Smooth muscle cell (in vitro differentiated cells): Measurements from ENCODE around the gene LY6G6F. TPM values are rescaled to one million over a fixed set of nuclear protein-coding genes. Genes with fewer than 3 reads are reported as not detected.

Experiments used
- DNase-seq: peaks from one replicate; lab custom pipeline; 2025; ENCODE audit not compliant: unreplicated experiment; lab: John Stamatoyannopoulos, UW
- H2AFZ ChIP-seq: fragments of 200-600 bp; sonication (generic); 2 replicates; pipeline ENCODE4 v1.6.0; 2016; ENCODE audit warnings: antibody characterized with exemption, low read depth, mild to moderate bottlenecking
- H3F3A ChIP-seq: fragments of 200-600 bp; sonication (generic); 2 replicates; pipeline ENCODE4 v1.6.0; 2017; ENCODE audit warnings: antibody characterized with exemption, low read depth
- H3K27ac ChIP-seq: fragments of 200-600 bp; sonication (generic); 2 replicates; pipeline ENCODE4 v1.5.1; 2016; ENCODE audit warnings: low read depth, mild to moderate bottlenecking
- H3K27me3 ChIP-seq: fragments of 200-600 bp; sonication (generic); 2 replicates; pipeline ENCODE4 v1.6.1; 2016; ENCODE audit warnings: low read depth, mild to moderate bottlenecking
- H3K36me3 ChIP-seq: fragments of 200-600 bp; sonication (generic); 2 replicates; pipeline ENCODE4 v1.5.1; 2016; ENCODE audit warnings: low read depth
- H3K4me1 ChIP-seq: fragments of 200-600 bp; sonication (generic); 2 replicates; pipeline ENCODE4 v1.5.1; 2016; ENCODE audit warnings: low read depth
- H3K4me2 ChIP-seq: fragments of 200-600 bp; sonication (generic); 2 replicates; pipeline ENCODE4 v1.6.0; 2016; ENCODE audit warnings: mild to moderate bottlenecking
- H3K4me3 ChIP-seq: fragments of 200-600 bp; sonication (generic); 2 replicates; pipeline ENCODE4 v1.5.1; 2016; ENCODE audit warnings: mild to moderate bottlenecking
- H3K79me2 ChIP-seq: fragments of 200-600 bp; sonication (generic); 2 replicates; pipeline ENCODE4 v1.6.0; 2016; ENCODE audit warnings: low read depth, mild to moderate bottlenecking
- H3K9ac ChIP-seq: fragments of 200-600 bp; sonication (generic); 2 replicates; pipeline ENCODE4 v1.6.0; 2016; ENCODE audit warnings: low read depth
- H3K9me3 ChIP-seq: fragments of 200-600 bp; sonication (generic); replicated peaks from 2 replicates; pipeline ENCODE4 v1.5.1; 2016; ENCODE audit warnings: low read depth
- H4K20me1 ChIP-seq: fragments of 200-600 bp; sonication (generic); 2 replicates; pipeline ENCODE4 v1.6.0; 2016; ENCODE audit warnings: low read depth
- WGBS: methylation state at CpG from one replicate; pipeline ENCODE4 v1.1.7; 2016; ENCODE audit warnings: low lambda C conversion rate; 5-methylcytosine and 5-hydroxymethylcytosine counted together
- polyA plus RNA-seq: library from polyadenylated mRNA; unstranded; fragments of >200 nt; fragmentation: Nextera tagmentation; extraction: Ambion mirVana; gene quantifications from 2 replicates; pipeline ENCODE4 v1.2.1, GENCODE V29; 2016
- total RNA-seq: library from RNA; depleted of rRNA; stranded (reverse); fragments of >200 nt; gene quantifications from 2 replicates; pipeline ENCODE4 v1.2.3, GENCODE V29; 2014
- TF ChIP-seq, protein P1 (sequence below): fragments of 200-600 bp; sonication (generic); IDR thresholded peaks from 2 replicates; pipeline ENCODE4 v1.5.1; 2017; ENCODE audit warnings: borderline replicate concordance, mild to moderate bottlenecking, antibody characterized with exemption; ENCODE audit not compliant: insufficient read depth, poor library complexity, severe bottlenecking

The LY6G6F gene
- total and polyA plus RNA-seq, 2 experiments from 2014 or later, result not detected

- TF ChIP-seq, protein P1, sequence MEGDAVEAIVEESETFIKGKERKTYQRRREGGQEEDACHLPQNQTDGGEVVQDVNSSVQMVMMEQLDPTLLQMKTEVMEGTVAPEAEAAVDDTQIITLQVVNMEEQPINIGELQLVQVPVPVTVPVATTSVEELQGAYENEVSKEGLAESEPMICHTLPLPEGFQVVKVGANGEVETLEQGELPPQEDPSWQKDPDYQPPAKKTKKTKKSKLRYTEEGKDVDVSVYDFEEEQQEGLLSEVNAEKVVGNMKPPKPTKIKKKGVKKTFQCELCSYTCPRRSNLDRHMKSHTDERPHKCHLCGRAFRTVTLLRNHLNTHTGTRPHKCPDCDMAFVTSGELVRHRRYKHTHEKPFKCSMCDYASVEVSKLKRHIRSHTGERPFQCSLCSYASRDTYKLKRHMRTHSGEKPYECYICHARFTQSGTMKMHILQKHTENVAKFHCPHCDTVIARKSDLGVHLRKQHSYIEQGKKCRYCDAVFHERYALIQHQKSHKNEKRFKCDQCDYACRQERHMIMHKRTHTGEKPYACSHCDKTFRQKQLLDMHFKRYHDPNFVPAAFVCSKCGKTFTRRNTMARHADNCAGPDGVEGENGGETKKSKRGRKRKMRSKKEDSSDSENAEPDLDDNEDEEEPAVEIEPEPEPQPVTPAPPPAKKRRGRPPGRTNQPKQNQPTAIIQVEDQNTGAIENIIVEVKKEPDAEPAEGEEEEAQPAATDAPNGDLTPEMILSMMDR, result no peak
- H2AFZ ChIP-seq, result no peak overlapping the region
- H4K20me1 ChIP-seq, result no peaks in the 10 kb centered on the region
- no peaks in the 10 kb centered on the region for H3K27me3 ChIP-seq
- no peaks in the 10 kb centered on the region for H3K9me3 ChIP-seq
- no peaks in the 10 kb centered on the region for H3F3A ChIP-seq
- no peaks in the 10 kb centered on the region for H3K36me3 ChIP-seq
- no peaks in the 10 kb centered on the region for H3K79me2 ChIP-seq
- no peak overlapping the region for H3K4me2 ChIP-seq
- WGBS, result 74% methylated on average over 8 of the region's 8 CpGs
- no peak overlapping the region for H3K4me3 ChIP-seq
- H3K9ac ChIP-seq, result no peak overlapping the region
- no peak for DNase-seq
- H3K4me1 ChIP-seq, result peaks cover 21% of the 10 kb centered on the region
- no peak overlapping the region for H3K27ac ChIP-seq
These were observed 4.6 kb downstream of the LY6G6F start for GRCh38 chr6:31711233-31711632.

DNA sequence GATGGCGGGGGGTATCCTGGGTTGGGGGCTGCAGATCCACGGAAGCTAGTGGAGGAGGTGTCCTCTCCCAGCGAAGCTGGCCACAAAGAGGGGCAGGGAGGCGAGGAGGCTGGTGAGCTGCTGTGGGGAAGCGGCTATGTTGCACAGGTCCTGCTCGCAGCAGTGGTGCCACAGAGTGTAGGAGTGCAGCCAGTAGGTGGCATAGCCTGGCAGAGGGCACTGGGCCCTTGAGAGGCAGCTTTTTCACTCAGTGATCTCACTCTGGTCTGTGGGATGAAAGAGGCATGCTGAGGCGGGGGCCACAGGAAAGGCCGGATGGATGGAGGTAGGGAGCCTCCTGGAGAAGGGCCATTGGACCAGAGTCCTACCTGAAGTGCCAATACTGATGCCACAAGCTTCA lies 5.6 kb downstream of the LY6G6F start:
- Histone ChIP-seq H2AFZ (no peak overlapping the region), H3F3A (no peaks in the 10 kb centered on the region), H4K20me1 (no peaks in the 10 kb centered on the region), H3K27me3 (no peaks in the 10 kb centered on the region), H3K9ac (no peak overlapping the region), H3K4me2 (no peak overlapping the region), H3K4me3 (no peak overlapping the region), H3K9me3 (no peaks in the 10 kb centered on the region), H3K4me1 (peaks cover 21% of the 10 kb centered on the region), H3K36me3 (no peaks in the 10 kb centered on the region), H3K79me2 (no peaks in the 10 kb centered on the region), H3K27ac (no peak overlapping the region)
- whole genome bisulfite sequencing, result 98% methylated on average over 8 of the region's 8 CpGs
- TF ChIP-seq, protein P1, result no peak
- no peak for DNase-seq

DNA sequence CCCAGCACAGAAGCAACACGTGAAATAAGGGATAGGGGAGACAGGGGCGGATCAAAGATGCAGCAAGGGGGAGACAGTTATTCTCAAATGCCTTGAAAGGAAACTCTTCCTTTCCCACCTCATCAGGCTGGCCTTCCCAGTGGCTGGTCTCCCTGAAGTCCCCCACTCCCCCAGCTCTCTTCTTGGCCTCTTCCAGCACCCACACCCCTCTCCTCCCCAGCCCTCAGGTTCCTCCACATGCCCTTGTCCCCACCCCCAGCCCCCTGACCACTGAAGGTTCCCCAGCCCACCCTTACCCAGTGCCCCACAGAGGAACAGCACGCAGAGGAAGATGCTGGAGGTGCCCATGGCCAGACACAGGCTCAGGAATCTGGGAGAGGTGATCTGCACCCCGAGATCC lies 6.8 kb downstream of the LY6G6F start:
- peak overlapping the region; percentile 91 for H2AFZ ChIP-seq

More for the DNA sequence above, 6.8 kb downstream of the LY6G6F start:
- Histone ChIP-seq H3K9me3 (no peaks in the 10 kb centered on the region), H3K27ac (no peak overlapping the region), H3K27me3 (no peaks in the 10 kb centered on the region), H3F3A (no peaks in the 10 kb centered on the region), H3K9ac (no peak overlapping the region), H3K79me2 (no peaks in the 10 kb centered on the region), H4K20me1 (no peaks in the 10 kb centered on the region), H3K36me3 (no peaks in the 10 kb centered on the region), H3K4me1 (peaks cover 21% of the 10 kb centered on the region), H3K4me2 (peak overlapping the region; percentile 34), H3K4me3 (no peak overlapping the region)
- DNase-seq, result no peak
- TF ChIP-seq, protein P1, result no peak
- 81% methylated on average over 4 of the region's 4 CpGs for WGBS
